Tibial nerve (tissue), 4 donors: ENCODE measurements around the gene SPNS3. TPM values are rescaled to one million over a fixed set of nuclear protein-coding genes. Genes with fewer than 3 reads are reported as not detected.

Experiments used
- DNase-seq, 2 donors: peaks; one replicate each; pipeline ENCODE4 v3.0.0-alpha.2; 2019; ENCODE audit warnings: low spot score in 2 of 2
- H3K27ac ChIP-seq, 4 donors: fragments of 200-600 bp; sonication (generic) in 3 of 4; one replicate each; pipeline ENCODE4 v1.5.1; 2017 to 2019; ENCODE audit warnings: mild to moderate bottlenecking in 1 of 4
- H3K27me3 ChIP-seq, 2 donors: fragments of 200-600 bp; sonication (generic) in 1 of 2; one replicate each; pipeline versions ENCODE4 v1.5.1 to v1.6.0; 2017 to 2019
- H3K36me3 ChIP-seq, 3 donors: fragments of 200-600 bp; sonication (generic); one replicate each; pipeline ENCODE4 v1.5.1; 2018 to 2019
- H3K4me1 ChIP-seq, 4 donors: fragments of 200-600 bp; sonication (generic) in 3 of 4; one replicate each; pipeline ENCODE4 v1.5.1; 2017 to 2019
- H3K4me3 ChIP-seq, 4 donors: fragments of 200-600 bp; sonication (generic) in 3 of 4; one replicate each; pipeline ENCODE4 v1.5.1; 2017 to 2019; ENCODE audit warnings: mild to moderate bottlenecking in 1 of 4, moderate library complexity in 1 of 4
- H3K9me3 ChIP-seq, 4 donors: fragments of 200-600 bp; sonication (generic) in 3 of 4; one replicate each; pipeline ENCODE4 v1.5.1; 2017 to 2019
- CTCF ChIP-seq, 5 experiments: fragments of 200-600 bp in 3 of 5; fragments of 450-650 bp in 2 of 5; sonication (generic) in 3 of 5; IDR thresholded peaks; one replicate each; pipeline ENCODE4 v1.5.1; 2016 to 2019; ENCODE audit warnings: antibody characterized with exemption in 5 of 5, mild to moderate bottlenecking in 3 of 5, moderate library complexity in 2 of 5
- EP300 ChIP-seq, 2 donors: sonication (generic); formaldehyde crosslinking; IDR thresholded peaks; one replicate each; pipeline ENCODE4 v1.6.1; 2017; ENCODE audit warnings: antibody characterized with exemption in 2 of 2, mild to moderate bottlenecking in 1 of 2
- POLR2A ChIP-seq, 2 donors: fragments of 450-650 bp; IDR thresholded peaks; one replicate each; pipeline ENCODE4 v1.6.1; 2017; ENCODE audit warnings: antibody characterized with exemption in 2 of 2, mild to moderate bottlenecking in 2 of 2, moderate library complexity in 2 of 2
- WGBS, 2 donors: methylation state at CpG; one replicate each; pipeline ENCODE4 v1.1.5; 2018; 5-methylcytosine and 5-hydroxymethylcytosine counted together
- total RNA-seq, 4 donors: library from RNA; depleted of rRNA; stranded (reverse); fragments of >200 nt; gene quantifications; one replicate each; pipeline ENCODE4 v1.1.0, GENCODE V29; 2016

The SPNS3 gene
- under 1 TPM in 1 of 4 donors, not detected in 3; 0.44 TPM for total RNA-seq

- H3K27me3 ChIP-seq = no peaks in the 10 kb centered on the region
- whole genome bisulfite sequencing, 2 donors = 36 to 65% methylated on average over 9 to 12 of the region's 13 CpGs
- no peaks in the 10 kb centered on the region for H3K9me3 ChIP-seq
Measured at GRCh38 chr17:4433515-4434031, at the start of gene SPNS3. Gene SPNS3 (plus strand): TSS chr17:4433940. CDS start chr17:4433968, 28 bp downstream.

GRCh38 chr17:4386406-4386805 lies 47.3 kb upstream of the SPNS3 start:
- Histone ChIP-seq H3K27ac (no peak overlapping the region), H3K4me1 (no peaks in the 10 kb centered on the region), H3K27me3 (no peaks in the 10 kb centered on the region), H3K9me3 (no peaks in the 10 kb centered on the region), H3K36me3 (no peaks in the 10 kb centered on the region), H3K4me3 (no peak overlapping the region)
- 72 to 82% methylated on average over 2 of the region's 2 CpGs for WGBS, 2 donors
- no peak for TF ChIP-seq EP300 (IDR thresholded peaks at IDR 0.05)
- no peak for TF ChIP-seq POLR2A (IDR thresholded peaks at IDR 0.05)
- no peak for TF ChIP-seq CTCF (IDR thresholded peaks at IDR 0.05)
- DNase-seq = no peak

More at GRCh38 chr17:4433515-4434031, at the start of gene SPNS3:
- TF ChIP-seq CTCF (IDR thresholded peaks at IDR 0.05) = no peak
- TF ChIP-seq EP300 (IDR thresholded peaks at IDR 0.05) = no peak
- no peak for TF ChIP-seq POLR2A (IDR thresholded peaks at IDR 0.05)
- DNase-seq = no peak
- Histone ChIP-seq H3K4me1 (no peaks in the 10 kb centered on the region), H3K4me3 (no peak within 1 kb of the TSS), H3K36me3 (no peaks in the 10 kb centered on the region), H3K27ac (no peak within 1 kb of the TSS)

- no peak for DNase-seq
- Histone ChIP-seq H3K27me3 (no peaks in the 10 kb centered on the region), H3K4me1 (no peaks in the 10 kb centered on the region), H3K36me3 (no peaks in the 10 kb centered on the region), H3K4me3 (no peak overlapping the region), H3K27ac (no peak overlapping the region), H3K9me3 (no peaks in the 10 kb centered on the region)
- WGBS, 2 donors = 90 to 93% methylated on average over 5 of the region's 5 CpGs
- TF ChIP-seq EP300 (IDR thresholded peaks at IDR 0.05) (no peak), CTCF (IDR thresholded peaks at IDR 0.05) (no peak), POLR2A (IDR thresholded peaks at IDR 0.05) (no peak)
Measured at GRCh38 chr17:4387137-4387536, 46.6 kb upstream of the SPNS3 start.

GRCh38 chr17:4389079-4389478 lies 44.7 kb upstream of the SPNS3 start:
- DNase-seq = no peak
- Histone ChIP-seq H3K27ac (no peak overlapping the region), H3K4me1 (no peaks in the 10 kb centered on the region), H3K36me3 (no peaks in the 10 kb centered on the region), H3K4me3 (no peak overlapping the region), H3K9me3 (no peaks in the 10 kb centered on the region), H3K27me3 (peaks cover 0 to 13% of the 10 kb centered on the region in 2 donors)
- 62 to 72% methylated on average over 8 of the region's 8 CpGs for WGBS, 2 donors
- TF ChIP-seq CTCF (IDR thresholded peaks at IDR 0.05) = no peak
- TF ChIP-seq EP300 (IDR thresholded peaks at IDR 0.05) = no peak
- no peak for TF ChIP-seq POLR2A (IDR thresholded peaks at IDR 0.05)

- DNase-seq = no peak
- Histone ChIP-seq H3K27me3 (peaks cover 0 to 13% of the 10 kb centered on the region in 2 donors), H3K27ac (no peak overlapping the region), H3K9me3 (no peaks in the 10 kb centered on the region), H3K36me3 (no peaks in the 10 kb centered on the region), H3K4me1 (no peaks in the 10 kb centered on the region), H3K4me3 (no peak overlapping the region)
- WGBS, 2 donors = 55 to 67% methylated on average over 6 to 7 of the region's 7 CpGs
- TF ChIP-seq POLR2A (IDR thresholded peaks at IDR 0.05) = no peak
Measured at GRCh38 chr17:4393806-4394205, 39.9 kb upstream of the SPNS3 start.
